T-helper 1 cell treated with Interleukin-12 subunit alpha and Interleukin-12 subunit beta and Interleukin-4 antibody, amounts not matched to agents 30 μg/mL and 1 μg/mL, for 36 hours (primary cell): Measurements from ENCODE around the gene TMEM132D.

Experiments used
- H3K27ac Mint-ChIP-seq: one replicate; pipeline ENCODE4 v1.8.0; 2021; ENCODE audit warnings: mild to moderate bottlenecking, mixed read lengths
- H3K27me3 Mint-ChIP-seq: one replicate; pipeline ENCODE4 v1.8.0; 2021; ENCODE audit warnings: low read depth, mixed read lengths
- H3K36me3 Mint-ChIP-seq: one replicate; pipeline ENCODE4 v1.8.0; 2021; ENCODE audit warnings: low read depth, mixed read lengths
- H3K4me1 Mint-ChIP-seq: one replicate; pipeline ENCODE4 v1.8.0; 2021; ENCODE audit warnings: low read depth, mixed read lengths
- H3K4me3 Mint-ChIP-seq: one replicate; pipeline ENCODE4 v1.8.0; 2021; ENCODE audit warnings: mild to moderate bottlenecking, moderate library complexity, mixed read lengths
- H3K9me3 Mint-ChIP-seq: one replicate; pipeline ENCODE4 v1.8.0; 2021; ENCODE audit warnings: mixed read lengths

TMEM132D gene

GRCh38 chr12:129659961-129660622, 243.7 kb downstream of the TMEM132D start:
- no peaks in the 10 kb centered on the region for H3K4me1 Mint-ChIP-seq
- no peak overlapping the region for H3K27ac Mint-ChIP-seq
- H3K9me3 Mint-ChIP-seq, result peaks cover 16% of the 10 kb centered on the region
- H3K36me3 Mint-ChIP-seq, result no peaks in the 10 kb centered on the region
- H3K27me3 Mint-ChIP-seq, result no peaks in the 10 kb centered on the region
- H3K4me3 Mint-ChIP-seq, result no peak overlapping the region

DNA sequence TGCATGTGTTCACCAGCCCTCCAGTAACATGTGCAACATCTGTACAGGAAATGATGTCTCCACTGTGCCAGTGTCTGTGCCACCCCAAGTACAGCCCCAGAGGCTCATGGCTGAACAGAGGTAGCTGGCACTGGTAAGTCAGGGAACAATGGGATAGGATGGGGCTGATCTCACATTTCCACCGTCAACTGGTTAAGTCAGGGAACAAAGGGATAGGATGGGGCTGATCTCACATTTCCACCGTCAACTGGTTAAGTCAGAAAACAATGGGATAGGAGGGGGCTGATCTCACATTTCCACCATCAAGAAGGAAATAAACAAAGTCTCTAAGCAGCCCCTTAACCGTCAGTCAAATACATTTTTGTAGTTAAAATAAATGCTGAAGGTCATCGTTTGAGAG, 246.6 kb downstream of the TMEM132D start:
- Mint-ChIP-seq H3K27me3 (no peaks in the 10 kb centered on the region), H3K9me3 (peaks cover 19% of the 10 kb centered on the region), H3K4me3 (no peak overlapping the region), H3K27ac (no peak overlapping the region), H3K36me3 (no peaks in the 10 kb centered on the region), H3K4me1 (no peaks in the 10 kb centered on the region)

- no peaks in the 10 kb centered on the region for H3K27me3 Mint-ChIP-seq
- peaks cover 19% of the 10 kb centered on the region for H3K9me3 Mint-ChIP-seq
- no peaks in the 10 kb centered on the region for H3K36me3 Mint-ChIP-seq
- no peak overlapping the region for H3K27ac Mint-ChIP-seq
- H3K4me1 Mint-ChIP-seq, result no peaks in the 10 kb centered on the region
- H3K4me3 Mint-ChIP-seq, result no peak overlapping the region
These were observed 251.9 kb downstream of the TMEM132D start for GRCh38 chr12:129651951-129652350.

DNA sequence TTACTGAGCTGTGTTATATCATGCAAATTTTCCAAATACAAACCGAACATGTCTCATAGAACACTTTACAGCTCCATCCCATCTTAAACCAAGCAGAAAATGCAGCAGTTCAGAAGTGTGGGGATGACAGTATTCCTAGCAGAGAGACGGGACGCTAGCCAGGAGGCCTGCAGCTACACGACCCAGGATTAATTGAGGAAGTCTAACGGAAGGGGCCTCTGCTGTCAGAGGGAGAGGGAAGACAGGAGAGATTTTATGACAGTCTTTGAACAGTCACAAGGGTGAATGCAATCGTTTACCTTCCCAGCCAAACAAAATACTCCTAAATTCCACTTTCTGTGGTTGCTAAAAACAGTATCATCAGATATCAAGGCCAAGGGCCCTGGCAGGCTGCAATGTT, 261.9 kb downstream of the TMEM132D start:
- Mint-ChIP-seq H3K4me3 (no peak overlapping the region), H3K4me1 (no peaks in the 10 kb centered on the region), H3K27me3 (no peaks in the 10 kb centered on the region), H3K9me3 (peaks cover 21% of the 10 kb centered on the region), H3K27ac (no peak overlapping the region), H3K36me3 (no peaks in the 10 kb centered on the region)

DNA sequence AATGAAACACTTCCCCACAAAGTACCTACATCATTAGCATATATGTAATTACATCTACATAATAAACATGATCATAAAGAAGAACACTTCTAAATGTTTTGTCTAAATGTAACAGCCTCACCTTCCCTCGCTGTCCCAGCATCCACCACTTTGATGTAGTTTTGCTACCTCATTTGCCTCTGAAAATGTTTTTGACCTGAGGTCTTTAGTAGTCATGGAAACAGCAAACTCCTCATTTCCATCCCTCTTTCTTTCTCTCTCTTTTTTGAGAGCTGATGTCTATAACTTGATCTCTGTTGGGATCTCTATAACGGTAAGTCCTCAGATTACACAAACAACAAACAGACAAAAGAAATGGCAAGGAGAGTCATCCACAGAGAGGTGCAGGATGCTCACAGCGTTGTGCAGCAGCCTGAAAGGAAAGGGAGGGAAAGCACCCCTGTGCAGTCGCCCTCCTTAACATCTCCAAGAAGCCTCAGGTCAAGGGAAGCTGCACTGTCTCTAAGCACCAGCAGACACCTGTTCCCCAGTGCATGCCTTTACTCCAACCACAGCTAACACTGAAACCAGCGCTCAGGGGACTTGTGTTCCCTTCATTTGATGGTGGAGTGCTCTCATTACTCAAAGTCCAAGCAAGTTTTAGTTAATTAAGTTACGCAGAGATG, 268.7 kb downstream of the TMEM132D start:
- no peaks in the 10 kb centered on the region for H3K27me3 Mint-ChIP-seq
- H3K4me3 Mint-ChIP-seq, result no peak overlapping the region
- H3K36me3 Mint-ChIP-seq, result no peaks in the 10 kb centered on the region
- no peaks in the 10 kb centered on the region for H3K4me1 Mint-ChIP-seq
- H3K27ac Mint-ChIP-seq, result no peak overlapping the region
- H3K9me3 Mint-ChIP-seq, result no peaks in the 10 kb centered on the region

GRCh38 chr12:129631316-129631715, 272.5 kb downstream of the TMEM132D start:
- no peaks in the 10 kb centered on the region for H3K9me3 Mint-ChIP-seq
- H3K27ac Mint-ChIP-seq, result no peak overlapping the region
- H3K4me1 Mint-ChIP-seq, result no peaks in the 10 kb centered on the region
- H3K27me3 Mint-ChIP-seq, result no peaks in the 10 kb centered on the region
- H3K4me3 Mint-ChIP-seq, result no peak overlapping the region
- H3K36me3 Mint-ChIP-seq, result no peaks in the 10 kb centered on the region

- Mint-ChIP-seq H3K36me3 (no peaks in the 10 kb centered on the region), H3K9me3 (no peaks in the 10 kb centered on the region), H3K27ac (no peak overlapping the region), H3K4me1 (no peaks in the 10 kb centered on the region), H3K4me3 (no peak overlapping the region), H3K27me3 (no peaks in the 10 kb centered on the region)
These were observed 273.9 kb downstream of the TMEM132D start for GRCh38 chr12:129629901-129630300.

DNA sequence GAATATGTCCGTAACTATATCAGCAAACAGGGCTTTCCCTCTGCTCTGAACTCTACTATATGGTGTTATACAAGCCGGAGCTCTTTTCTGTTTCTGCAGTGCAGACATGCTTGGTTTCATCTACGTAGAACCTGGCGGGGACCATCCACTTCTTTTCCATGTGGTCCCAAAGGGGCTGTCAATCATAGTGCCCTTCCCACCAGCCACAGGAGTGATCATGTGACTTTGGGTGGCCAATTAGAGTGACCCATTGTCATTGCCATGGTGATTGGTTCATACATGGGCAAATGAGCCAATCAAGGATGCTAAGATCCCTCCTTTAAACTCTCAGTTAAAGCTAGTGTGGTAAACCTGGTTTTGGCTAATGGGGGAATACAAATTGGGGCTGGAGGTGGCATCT, 281.3 kb downstream of the TMEM132D start:
- H3K36me3 Mint-ChIP-seq, result no peaks in the 10 kb centered on the region
- peaks cover 45% of the 10 kb centered on the region for H3K9me3 Mint-ChIP-seq
- no peak overlapping the region for H3K4me3 Mint-ChIP-seq
- H3K27ac Mint-ChIP-seq, result no peak overlapping the region
- no peaks in the 10 kb centered on the region for H3K4me1 Mint-ChIP-seq
- no peaks in the 10 kb centered on the region for H3K27me3 Mint-ChIP-seq

DNA sequence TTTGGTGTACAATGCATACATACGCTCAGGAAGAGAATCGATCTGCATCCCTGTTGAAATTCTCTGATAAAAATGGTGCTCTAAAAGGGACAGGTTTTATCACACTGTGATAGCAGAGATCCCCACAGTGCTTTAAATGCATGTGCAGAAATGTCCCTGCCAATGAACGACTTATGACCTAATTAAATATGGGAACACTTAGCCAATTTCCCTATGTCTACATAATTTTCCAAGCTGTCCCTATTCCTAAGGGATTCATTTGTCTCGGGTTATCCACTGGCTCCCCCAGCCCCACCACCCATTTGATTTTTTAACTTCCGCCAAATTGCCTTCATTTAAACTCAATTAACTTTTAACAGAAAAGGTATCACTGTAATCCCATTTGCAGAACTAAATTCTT, 284.6 kb downstream of the TMEM132D start:
- Mint-ChIP-seq H3K27ac (no peak overlapping the region), H3K9me3 (peaks cover 65% of the 10 kb centered on the region), H3K27me3 (no peaks in the 10 kb centered on the region), H3K4me3 (no peak overlapping the region), H3K36me3 (no peaks in the 10 kb centered on the region), H3K4me1 (no peaks in the 10 kb centered on the region)

GRCh38 chr12:129617849-129618248, 286.0 kb downstream of the TMEM132D start:
- Mint-ChIP-seq H3K4me3 (no peak overlapping the region), H3K4me1 (no peaks in the 10 kb centered on the region), H3K36me3 (no peaks in the 10 kb centered on the region)

GRCh38 chr12:129615001-129615400, 288.8 kb downstream of the TMEM132D start:
- Mint-ChIP-seq H3K9me3 (peaks cover 51% of the 10 kb centered on the region), H3K27ac (no peak overlapping the region), H3K4me1 (no peaks in the 10 kb centered on the region), H3K36me3 (no peaks in the 10 kb centered on the region), H3K27me3 (no peaks in the 10 kb centered on the region), H3K4me3 (no peak overlapping the region)

More at GRCh38 chr12:129617849-129618248, 286.0 kb downstream of the TMEM132D start:
- peaks cover 73% of the 10 kb centered on the region for H3K9me3 Mint-ChIP-seq
- H3K27ac Mint-ChIP-seq, result no peak overlapping the region
- H3K27me3 Mint-ChIP-seq, result no peaks in the 10 kb centered on the region

DNA sequence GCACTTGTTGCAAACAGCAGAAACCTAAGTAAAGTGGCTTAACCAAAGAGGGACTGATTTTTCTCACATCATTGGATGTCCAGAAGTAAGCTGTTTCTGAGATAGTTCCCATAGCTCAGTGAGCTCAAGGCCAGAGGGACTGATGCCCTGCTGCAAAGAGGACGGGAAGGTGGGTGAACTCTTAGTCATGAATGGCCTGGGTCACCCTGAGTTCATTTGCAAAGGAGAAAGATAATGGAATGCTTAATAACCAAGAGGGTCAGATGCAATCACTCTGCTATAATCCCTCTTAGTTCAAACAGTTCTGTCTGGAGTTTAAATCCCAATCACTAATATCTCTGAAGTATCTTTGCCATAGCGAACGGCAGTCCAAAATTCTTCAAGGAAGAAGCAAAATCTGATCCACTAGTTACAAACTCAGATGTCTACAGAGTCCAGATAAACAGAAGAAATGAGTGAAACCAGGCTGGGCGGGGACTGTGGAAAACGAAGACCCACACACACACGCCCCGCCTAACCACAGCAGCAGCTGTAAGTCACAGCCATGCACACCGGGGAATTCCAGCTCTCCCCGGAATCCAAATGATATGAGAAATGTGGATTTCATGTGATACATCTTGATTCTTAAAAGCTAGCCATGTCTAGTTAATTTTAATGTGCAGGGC, 289.5 kb downstream of the TMEM132D start:
- Mint-ChIP-seq H3K27me3 (no peaks in the 10 kb centered on the region), H3K4me1 (no peaks in the 10 kb centered on the region)

DNA sequence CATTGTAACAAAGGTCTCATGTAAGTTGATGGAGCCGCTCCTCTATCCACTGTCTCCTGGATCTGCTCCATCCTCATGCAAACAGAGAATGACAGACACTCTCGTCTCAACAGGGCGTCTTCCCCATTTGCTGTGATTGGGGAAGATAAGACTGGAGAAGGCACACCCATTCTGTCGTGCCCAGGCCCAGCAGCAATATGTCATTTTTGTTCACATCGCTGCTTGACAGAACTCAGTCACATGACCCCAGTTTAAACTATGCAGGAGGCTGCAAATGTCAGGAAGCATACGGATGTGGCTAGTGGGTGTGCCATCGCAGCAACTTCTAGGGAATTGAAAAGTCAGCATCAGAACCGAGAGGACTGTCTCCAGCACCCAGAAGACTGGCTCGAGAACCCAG, 290.5 kb downstream of the TMEM132D start:
- H3K4me1 Mint-ChIP-seq, result no peaks in the 10 kb centered on the region
- H3K27me3 Mint-ChIP-seq, result no peaks in the 10 kb centered on the region
- no peak overlapping the region for H3K27ac Mint-ChIP-seq
- no peak overlapping the region for H3K4me3 Mint-ChIP-seq
- no peaks in the 10 kb centered on the region for H3K36me3 Mint-ChIP-seq
- peaks cover 35% of the 10 kb centered on the region for H3K9me3 Mint-ChIP-seq

More for the DNA sequence above, 289.5 kb downstream of the TMEM132D start:
- Mint-ChIP-seq H3K9me3 (peaks cover 45% of the 10 kb centered on the region), H3K27ac (no peak overlapping the region), H3K36me3 (no peaks in the 10 kb centered on the region), H3K4me3 (no peak overlapping the region)

DNA sequence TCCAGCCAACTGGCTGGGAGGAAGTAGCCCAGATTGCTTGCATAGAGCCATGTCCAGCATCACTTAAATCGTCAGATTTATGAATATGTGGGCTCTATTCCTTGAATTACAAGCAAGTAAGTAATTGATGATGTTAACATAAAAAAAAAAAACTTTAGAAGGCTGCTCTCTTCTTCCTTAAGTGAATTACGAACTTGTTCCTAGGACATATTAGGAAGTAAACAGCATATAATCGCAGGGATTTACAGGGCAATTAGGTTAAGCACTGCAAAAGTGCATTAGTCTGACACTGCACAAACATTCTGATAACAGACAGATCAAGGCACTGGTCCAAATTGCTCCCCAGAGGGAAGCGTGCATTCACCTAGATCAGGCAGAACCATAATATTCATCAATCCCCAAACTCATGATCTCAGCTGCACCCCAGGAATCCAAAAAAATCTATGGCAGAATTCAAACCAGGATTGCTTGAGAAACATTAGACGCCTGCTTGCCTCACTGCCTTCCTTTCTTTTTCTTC, 293.2 kb downstream of the TMEM132D start:
- Mint-ChIP-seq H3K4me1 (no peaks in the 10 kb centered on the region), H3K9me3 (peaks cover 17% of the 10 kb centered on the region), H3K36me3 (no peaks in the 10 kb centered on the region), H3K27me3 (no peaks in the 10 kb centered on the region), H3K4me3 (no peak overlapping the region), H3K27ac (no peak overlapping the region)

DNA sequence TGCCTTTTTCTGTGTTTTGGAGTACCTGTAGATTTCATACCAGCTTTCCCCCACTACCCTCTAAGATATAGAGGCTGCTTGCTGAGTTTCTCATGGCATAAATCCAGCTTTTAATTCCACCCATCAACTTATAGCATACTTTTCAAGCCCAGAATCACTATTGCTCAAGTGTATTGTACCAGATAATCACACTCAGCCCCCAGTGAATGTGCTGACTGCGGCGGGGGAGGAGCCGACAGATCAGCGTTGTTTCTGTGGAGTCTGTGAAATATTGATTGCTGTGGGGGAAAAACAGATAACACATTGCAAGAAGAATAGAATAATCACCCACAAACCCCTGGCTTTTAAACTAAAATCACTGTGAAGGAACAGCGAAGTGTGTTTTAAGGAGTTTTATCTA, 296.1 kb downstream of the TMEM132D start:
- no peak overlapping the region for H3K4me3 Mint-ChIP-seq
- H3K27me3 Mint-ChIP-seq, result no peaks in the 10 kb centered on the region
- H3K9me3 Mint-ChIP-seq, result peaks cover 7% of the 10 kb centered on the region
- no peak overlapping the region for H3K27ac Mint-ChIP-seq
- no peaks in the 10 kb centered on the region for H3K4me1 Mint-ChIP-seq
- no peaks in the 10 kb centered on the region for H3K36me3 Mint-ChIP-seq
